SU-DHL-6 (cell line): Measurements from ENCODE around the gene LAMA1.

Experiments
- H2AFZ ChIP-seq: fragments of 200-600 bp; sonication (generic); 2 replicates; pipeline ENCODE4 v1.6.1; 2014; ENCODE audit warnings: low read depth, mild to moderate bottlenecking, moderate library complexity, mixed read lengths, antibody characterized with exemption, low read length; ENCODE audit not compliant: severe bottlenecking
- H3F3A ChIP-seq: fragments of 200-600 bp; shearing (Covaris generic); 2 replicates; pipeline ENCODE4 v1.6.0; 2016; ENCODE audit warnings: antibody characterized with exemption, mild to moderate bottlenecking; ENCODE audit not compliant: insufficient read depth
- H3K27ac ChIP-seq: fragments of 200-600 bp; sonication (generic); 2 replicates; pipeline ENCODE4 v1.5.1; 2016; ENCODE audit warnings: low read depth, mild to moderate bottlenecking, low read length, moderate library complexity, mixed read lengths
- H3K27me3 ChIP-seq: fragments of 200-600 bp; sonication (generic), shearing (Covaris generic); 2 replicates; pipeline ENCODE4 v1.6.0; 2014; ENCODE audit warnings: mild to moderate bottlenecking, low read length
- H3K36me3 ChIP-seq: fragments of 200-600 bp; sonication (generic); 2 replicates; pipeline ENCODE4 v1.6.1; 2014; ENCODE audit warnings: mild to moderate bottlenecking, low read length, mixed read lengths
- H3K4me2 ChIP-seq: fragments of 300-600, 200-600 bp; shearing (Covaris generic), sonication (generic); 2 replicates; pipeline ENCODE4 v1.6.0; 2014; ENCODE audit warnings: low read length, low read depth, mild to moderate bottlenecking; ENCODE audit not compliant: poor library complexity, severe bottlenecking
- H3K4me3 ChIP-seq: fragments of 200-600 bp; sonication (generic); 2 replicates; pipeline ENCODE4 v1.5.1; 2014; ENCODE audit warnings: antibody characterized with exemption, low read length, mild to moderate bottlenecking, mixed read lengths; ENCODE audit not compliant: insufficient read depth, poor library complexity, severe bottlenecking
- H3K79me2 ChIP-seq: fragments of 200-600 bp; sonication (generic); 2 replicates; pipeline ENCODE4 v1.6.1; 2014; ENCODE audit warnings: mild to moderate bottlenecking, low read length, moderate library complexity; ENCODE audit not compliant: insufficient read depth
- H3K9ac ChIP-seq: fragments of 200-600 bp; sonication (generic); 2 replicates; pipeline ENCODE4 v1.7.0; 2014; ENCODE audit warnings: mild to moderate bottlenecking, low read length
- H3K9me2 ChIP-seq: fragments of 200-600 bp; sonication (generic); replicated peaks from 2 replicates; pipeline ENCODE4 v1.6.1; 2014; ENCODE audit warnings: low read length; ENCODE audit not compliant: insufficient read depth
- H3K9me3 ChIP-seq: fragments of 200-600 bp; sonication (generic); 2 replicates; pipeline ENCODE4 v1.6.1; 2014; ENCODE audit warnings: low read length, mixed read lengths; ENCODE audit not compliant: insufficient read depth
- H4K20me1 ChIP-seq: fragments of 200-600 bp; sonication (generic); 2 replicates; pipeline ENCODE4 v1.6.1; 2014; ENCODE audit warnings: low read depth, mild to moderate bottlenecking, antibody characterized with exemption, low read length, moderate library complexity, mixed read lengths
- CTCF ChIP-seq: fragments of 200-600 bp; sonication (generic); IDR thresholded peaks from one replicate; pipeline ENCODE4 v1.5.1; 2017; ENCODE audit warnings: antibody characterized with exemption, mild to moderate bottlenecking, low read length, moderate library complexity; ENCODE audit not compliant: insufficient read depth, poor library complexity, severe bottlenecking
- EZH2phosphoT487 ChIP-seq: fragments of 200-600 bp; sonication (generic), shearing (Covaris generic); conservative IDR thresholded peaks from 2 replicates; pipeline ENCODE4 v1.6.1; 2018; ENCODE audit warnings: mild to moderate bottlenecking, antibody characterized with exemption, low read length, moderate library complexity, mixed read lengths

Gene LAMA1

GRCh38 chr18:7122376-7122775 is 4.8 kb upstream of the LAMA1 start:
- Histone ChIP-seq H4K20me1 (no peaks in the 10 kb centered on the region), H2AFZ (no peak overlapping the region), H3K4me3 (no peak overlapping the region), H3F3A (no peaks in the 10 kb centered on the region), H3K4me2 (no peak overlapping the region), H3K9ac (no peak overlapping the region), H3K9me3 (no peaks in the 10 kb centered on the region), H3K9me2 (no peaks in the 10 kb centered on the region), H3K36me3 (no peaks in the 10 kb centered on the region), H3K27ac (no peak overlapping the region), H3K27me3 (no peaks in the 10 kb centered on the region), H3K79me2 (no peaks in the 10 kb centered on the region)
- no peak for TF ChIP-seq CTCF
- TF ChIP-seq EZH2phosphoT487: no peak

- no peak overlapping the region for H3K9ac ChIP-seq
- H3K4me2 ChIP-seq: no peak overlapping the region
- H3K4me3 ChIP-seq: no peak overlapping the region
- no peaks in the 10 kb centered on the region for H3F3A ChIP-seq
- H3K9me3 ChIP-seq: no peaks in the 10 kb centered on the region
- no peaks in the 10 kb centered on the region for H3K36me3 ChIP-seq
- no peak overlapping the region for H3K27ac ChIP-seq
- H3K79me2 ChIP-seq: no peaks in the 10 kb centered on the region
- no peak overlapping the region for H2AFZ ChIP-seq
- H3K27me3 ChIP-seq: no peaks in the 10 kb centered on the region
- no peaks in the 10 kb centered on the region for H3K9me2 ChIP-seq
- TF ChIP-seq CTCF (no peak), EZH2phosphoT487 (no peak)
- H4K20me1 ChIP-seq: no peaks in the 10 kb centered on the region
Measured at GRCh38 chr18:7116792-7117389, 706 bp downstream of the LAMA1 start.

GRCh38 chr18:7116001-7116730 is 1.4 kb downstream of the LAMA1 start:
- Histone ChIP-seq H3K27ac (no peak overlapping the region), H3K79me2 (no peaks in the 10 kb centered on the region), H2AFZ (no peak overlapping the region), H3F3A (no peaks in the 10 kb centered on the region), H3K9ac (no peak overlapping the region), H3K9me3 (no peaks in the 10 kb centered on the region), H3K9me2 (no peaks in the 10 kb centered on the region), H3K4me3 (no peak overlapping the region), H3K4me2 (no peak overlapping the region), H3K27me3 (no peaks in the 10 kb centered on the region), H3K36me3 (no peaks in the 10 kb centered on the region), H4K20me1 (no peaks in the 10 kb centered on the region)
- no peak for TF ChIP-seq CTCF
- TF ChIP-seq EZH2phosphoT487: no peak
